Progenitor cell of endocrine pancreas (in vitro differentiated cells): ENCODE data around the gene PNRC2. TPM values are rescaled to one million over a fixed set of nuclear protein-coding genes. Genes with fewer than 3 reads are reported as not detected.
A peak's percentile ranks its signal among the peaks of the same experiment; 100 is the strongest.
"Not testable (repeated sequence)": the region's sequence is repeated elsewhere in the genome, so short reads cannot be mapped to it uniquely, and the experiment has no call there.

ENCODE experiments used
- DNase-seq: peaks from one replicate; pipeline ENCODE4 v3.0.0; 2021; ENCODE audit warnings: low spot score; ENCODE audit not compliant: unreplicated experiment
- H3K27ac Mint-ChIP-seq: 2 replicates; pipeline ENCODE4 v1.8.0; 2021; ENCODE audit warnings: mild to moderate bottlenecking, moderate library complexity, mixed read lengths
- H3K27me3 Mint-ChIP-seq: 2 replicates; pipeline ENCODE4 v1.8.0; 2021; ENCODE audit warnings: mixed read lengths
- H3K36me3 Mint-ChIP-seq: 2 replicates; pipeline ENCODE4 v1.8.0; 2022; ENCODE audit warnings: mixed read lengths; ENCODE audit not compliant: insufficient read depth
- H3K4me1 Mint-ChIP-seq: 2 replicates; pipeline ENCODE4 v1.8.0; 2021; ENCODE audit warnings: low read depth, mixed read lengths
- H3K4me3 Mint-ChIP-seq: 2 replicates; pipeline ENCODE4 v1.8.0; 2021; ENCODE audit warnings: low read depth, mild to moderate bottlenecking, moderate library complexity, mixed read lengths
- H3K9me3 Mint-ChIP-seq: 2 replicates; pipeline ENCODE4 v1.8.0; 2021; ENCODE audit warnings: low read depth, mixed read lengths
- CTCF ChIP-seq: fragments of 200-600 bp; sonication (generic); IDR thresholded peaks from one replicate; pipeline ENCODE4 v1.5.0; 2021; ENCODE audit warnings: antibody characterized with exemption, mild to moderate bottlenecking; ENCODE audit not compliant: unreplicated experiment
- total RNA-seq: library from RNA; stranded (reverse); gene quantifications from 2 replicates; pipeline ENCODE4 v1.2.1, GENCODE V29; 2021

The PNRC2 gene
- total RNA-seq, 1 donor from 2014 or later: 148 TPM

DNA sequence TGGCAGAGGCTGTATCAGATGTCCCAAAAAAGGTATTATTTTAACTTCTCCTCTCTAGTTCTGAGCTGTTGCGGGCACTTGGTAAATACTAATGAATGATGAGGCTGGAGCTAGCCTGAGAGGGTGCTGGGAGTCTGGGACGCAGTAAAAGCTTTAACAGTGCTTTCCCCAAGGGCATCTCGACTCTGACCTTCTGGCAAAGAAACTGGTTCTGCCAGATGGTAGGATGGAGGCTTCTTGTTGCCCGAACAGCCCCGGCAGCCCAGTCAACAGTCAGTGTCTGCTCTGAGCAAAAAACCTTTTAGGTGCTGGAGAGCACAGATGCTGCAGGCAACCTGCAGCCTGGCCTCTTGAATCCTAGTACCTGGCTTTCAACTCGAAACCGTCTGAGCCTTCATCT is 2.5 kb upstream of the PNRC2 start:
- H3K36me3 Mint-ChIP-seq: peaks cover 13% of the 10 kb centered on the region
- no peaks in the 10 kb centered on the region for H3K27me3 Mint-ChIP-seq
- peaks cover 40% of the 10 kb centered on the region for H3K4me1 Mint-ChIP-seq
- no peak for TF ChIP-seq CTCF
- no peaks in the 10 kb centered on the region for H3K9me3 Mint-ChIP-seq
- H3K27ac Mint-ChIP-seq: peak overlapping the region; percentile 91
- no peak for DNase-seq
- H3K4me3 Mint-ChIP-seq: peak overlapping the region; percentile 55

DNA sequence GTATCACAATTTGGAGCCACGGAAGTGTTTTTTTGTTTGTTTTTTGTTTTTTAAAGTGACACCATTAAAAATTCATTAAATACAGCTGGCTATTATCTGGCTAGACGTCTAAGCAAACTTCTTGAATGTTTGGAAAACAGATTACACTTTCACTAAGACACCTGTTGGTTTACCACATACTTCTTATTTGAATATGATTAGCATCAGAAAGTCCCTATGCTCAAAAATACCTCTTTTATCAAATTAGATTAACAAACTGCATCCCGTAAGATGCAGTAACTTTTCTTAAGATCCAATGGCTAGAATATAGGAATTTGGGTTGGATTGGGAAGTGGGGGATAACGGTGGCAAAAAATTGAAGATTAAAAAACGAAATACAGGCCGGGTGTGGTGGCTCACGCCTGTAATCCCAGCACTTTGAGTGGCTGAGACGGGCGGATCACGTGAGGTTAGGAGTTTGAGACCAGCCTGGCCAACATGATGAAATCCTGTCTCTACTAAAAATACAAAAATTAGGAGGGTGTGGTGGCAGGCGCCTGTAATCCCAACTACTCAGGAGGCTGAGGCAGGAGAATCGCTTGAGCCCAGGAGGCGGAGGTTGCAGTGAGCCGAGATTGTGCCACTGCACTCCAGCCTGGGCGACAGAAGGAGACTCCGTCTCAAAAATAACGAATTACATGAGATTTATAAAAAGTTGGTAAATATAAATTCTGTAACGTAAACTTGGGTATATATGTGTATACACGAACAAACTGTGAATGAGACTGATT is 1.4 kb upstream of the PNRC2 start:
- Mint-ChIP-seq H3K27ac (peak overlapping the region; percentile 100), H3K36me3 (peaks cover 14% of the 10 kb centered on the region), H3K4me1 (peaks cover 40% of the 10 kb centered on the region), H3K4me3 (peak overlapping the region; percentile 100)
- DNase-seq, H3K9me3 Mint-ChIP-seq, H3K27me3 Mint-ChIP-seq: not testable (repeated sequence)

- Mint-ChIP-seq H3K4me3 (peak overlapping the region; percentile 100), H3K4me1 (peaks cover 39% of the 10 kb centered on the region), H3K27me3 (no peaks in the 10 kb centered on the region), H3K36me3 (peaks cover 14% of the 10 kb centered on the region), H3K9me3 (no peaks in the 10 kb centered on the region), H3K27ac (peak overlapping the region; percentile 100)
- TF ChIP-seq CTCF: no peak
- DNase-seq: peak; percentile 65
Measured at GRCh38 chr1:23958810-23959460, 693 bp upstream of the PNRC2 start.

DNA sequence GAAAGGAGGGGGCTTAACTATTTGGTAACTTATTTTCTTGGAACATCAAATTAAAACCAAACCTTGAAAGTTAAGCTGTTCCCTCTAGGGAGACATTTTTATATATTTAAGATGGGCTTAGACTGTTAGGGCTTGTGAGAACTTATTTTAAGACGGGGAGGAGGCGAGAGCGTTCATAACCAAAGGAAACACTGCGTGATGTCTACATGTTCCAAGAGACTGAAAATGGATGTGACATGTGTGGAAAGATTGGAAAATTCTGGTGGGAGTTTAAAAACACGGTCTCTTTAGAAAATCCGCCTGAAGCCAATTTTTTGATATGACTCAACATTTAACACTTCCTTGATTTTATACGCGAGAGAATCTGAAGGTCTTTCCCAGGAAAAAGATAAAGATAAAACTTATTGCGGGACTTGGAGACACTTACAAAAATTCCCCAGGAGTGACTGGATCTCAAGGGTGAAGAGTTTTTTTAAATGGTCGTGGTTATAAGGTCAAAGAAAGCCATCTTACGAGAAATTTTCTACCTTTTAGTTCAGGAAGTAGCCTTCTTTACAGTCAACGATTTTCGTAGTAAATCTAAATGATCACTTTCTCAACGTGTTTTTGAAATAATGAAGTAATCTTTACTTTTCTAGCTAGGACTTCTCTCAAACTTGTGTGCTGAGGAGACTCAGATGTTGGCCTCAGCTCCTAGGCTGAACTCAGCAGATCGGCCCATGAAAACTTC is 828 bp downstream of the PNRC2 start:
- Mint-ChIP-seq H3K27me3 (no peaks in the 10 kb centered on the region), H3K27ac (peak overlapping the region; percentile 100), H3K4me3 (peak overlapping the region; percentile 100), H3K36me3 (peaks cover 14% of the 10 kb centered on the region), H3K4me1 (peaks cover 35% of the 10 kb centered on the region), H3K9me3 (no peaks in the 10 kb centered on the region)
- DNase-seq: no peak
- no peak for TF ChIP-seq CTCF

DNA sequence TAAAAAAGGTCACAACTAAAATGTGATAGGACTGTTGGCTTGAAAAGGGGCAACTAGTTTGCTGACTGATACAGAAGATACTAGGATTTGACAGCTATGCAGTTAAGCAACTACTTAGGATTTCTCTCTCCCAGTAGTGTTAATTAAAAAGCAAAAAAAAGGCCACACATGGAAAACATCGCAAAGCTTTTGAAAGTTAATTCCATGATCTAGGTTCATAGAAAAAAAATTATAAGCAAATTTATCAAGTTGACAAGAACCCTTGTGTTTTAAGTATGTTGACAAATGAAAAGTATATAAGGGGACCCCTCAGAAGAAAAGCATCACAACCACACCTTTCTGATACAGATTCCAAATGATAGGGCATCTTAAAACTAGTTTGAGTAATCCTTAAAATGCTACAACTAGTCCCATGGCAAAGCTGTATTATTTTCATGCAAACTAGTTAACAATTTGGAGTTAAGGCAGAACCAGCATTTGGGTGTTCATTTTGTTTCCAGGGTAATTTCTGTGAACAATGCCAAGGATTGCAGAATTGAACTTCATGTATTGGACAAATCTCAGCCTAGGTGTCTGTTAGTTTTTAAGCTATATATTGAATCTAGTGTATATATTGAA is 4.1 kb downstream of the PNRC2 start:
- Mint-ChIP-seq H3K36me3 (peaks cover 24% of the 10 kb centered on the region), H3K27me3 (no peaks in the 10 kb centered on the region), H3K4me1 (peaks cover 17% of the 10 kb centered on the region), H3K27ac (peak overlapping the region; percentile 65), H3K4me3 (no peak overlapping the region), H3K9me3 (no peaks in the 10 kb centered on the region)
- no peak for DNase-seq
- no peak for TF ChIP-seq CTCF
